ENCODE results near the gene KYAT1. TPM values are rescaled to one million over a fixed set of nuclear protein-coding genes. Genes with fewer than 3 reads are reported as not detected.
"Not testable (repeated sequence)": the region's sequence is repeated elsewhere in the genome, so short reads cannot be mapped to it uniquely, and the experiment has no call there.

KYAT1 gene
- total RNA-seq, 1 experiment from 2014 or later: 7.8 TPM

DNA sequence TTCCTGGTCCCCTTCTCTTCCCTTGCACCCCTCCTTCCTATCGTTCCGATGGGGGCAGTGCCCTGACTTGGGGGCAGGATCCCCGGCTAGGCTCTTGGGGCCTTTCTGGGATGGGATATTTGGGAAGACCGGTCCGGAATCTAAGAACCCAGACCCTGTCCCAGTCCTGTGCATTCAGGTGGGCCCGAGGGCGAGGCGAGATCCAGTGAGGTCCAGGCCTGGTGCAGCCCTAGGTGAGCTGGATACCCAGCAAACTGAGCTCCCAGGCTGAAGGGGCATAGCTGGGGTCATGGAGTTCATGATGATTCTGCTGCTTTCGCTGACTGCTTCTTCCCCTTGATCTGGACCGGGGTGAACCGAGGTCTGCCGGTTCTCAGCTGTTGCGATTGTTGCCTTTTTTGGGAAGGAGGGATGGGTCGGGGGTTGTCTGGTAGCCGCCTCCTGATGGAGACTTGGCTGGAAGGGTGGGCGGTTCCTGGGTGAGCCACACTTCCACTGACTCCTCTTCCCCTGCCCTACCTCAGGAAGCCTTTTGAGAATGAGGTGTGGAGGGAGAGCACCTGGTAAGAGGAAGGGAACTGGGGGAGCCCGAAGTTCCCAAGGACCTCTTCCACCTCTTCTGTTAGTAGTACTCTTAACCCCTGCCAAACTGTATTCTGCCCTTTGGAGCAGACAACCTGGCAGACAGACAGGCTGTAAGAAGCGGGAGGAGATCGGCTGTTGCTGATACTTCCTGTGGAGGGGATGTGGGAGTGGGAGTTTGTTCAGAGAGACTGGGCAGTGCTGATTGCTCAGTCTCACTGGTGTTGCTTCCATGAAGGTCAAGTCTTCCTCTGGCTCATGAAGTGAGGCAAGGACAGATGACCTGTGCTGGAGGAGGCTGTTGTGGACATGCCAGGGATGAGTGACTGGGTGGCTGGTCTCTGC, 1.2 kb upstream of the KYAT1 start:
- Mint-ChIP-seq H3K27me3 (ENCODE audit: insufficient read depth, unreplicated experiment) (no peaks in the 10 kb centered on the region), H3K9me3 (ENCODE audit: unreplicated experiment) (no peaks in the 10 kb centered on the region), H3K36me3 (ENCODE audit: insufficient read depth, unreplicated experiment) (peaks cover 28% of the 10 kb centered on the region), H3K27ac (ENCODE audit: unreplicated experiment) (peak overlapping the region; percentile 96), H3K4me1 (ENCODE audit: low read depth, unreplicated experiment) (peaks cover 6% of the 10 kb centered on the region), H3K4me3 (ENCODE audit: unreplicated experiment) (peak overlapping the region; percentile 97)
- H3K4me3 ChIP-seq (ENCODE audit: low read depth, low read length): peak overlapping the region; percentile 69
- peaks cover 2% of the 10 kb centered on the region; the same call in 1 of the 2 replicates for H3K36me3 ChIP-seq (ENCODE audit: control insufficient read depth, insufficient read depth, low read length)
- H3K4me1 ChIP-seq: peaks cover 10% of the 10 kb centered on the region
- no peaks in the 10 kb centered on the region for H3K27me3 ChIP-seq (replicated peaks; ENCODE audit: control insufficient read depth, insufficient read depth, low read length)
- DNase-seq: no peak
- POLR2A ChIA-PET: interaction anchor here (0.6 kb wide), 1 partner anchor 57 kb away, joined by 4 read pairs; no protein-coding TSS in a partner anchor
- TSS peak; percentile 28 for BruUV-seq (replicated peaks)
- TF ChIP-seq, protein P1, sequence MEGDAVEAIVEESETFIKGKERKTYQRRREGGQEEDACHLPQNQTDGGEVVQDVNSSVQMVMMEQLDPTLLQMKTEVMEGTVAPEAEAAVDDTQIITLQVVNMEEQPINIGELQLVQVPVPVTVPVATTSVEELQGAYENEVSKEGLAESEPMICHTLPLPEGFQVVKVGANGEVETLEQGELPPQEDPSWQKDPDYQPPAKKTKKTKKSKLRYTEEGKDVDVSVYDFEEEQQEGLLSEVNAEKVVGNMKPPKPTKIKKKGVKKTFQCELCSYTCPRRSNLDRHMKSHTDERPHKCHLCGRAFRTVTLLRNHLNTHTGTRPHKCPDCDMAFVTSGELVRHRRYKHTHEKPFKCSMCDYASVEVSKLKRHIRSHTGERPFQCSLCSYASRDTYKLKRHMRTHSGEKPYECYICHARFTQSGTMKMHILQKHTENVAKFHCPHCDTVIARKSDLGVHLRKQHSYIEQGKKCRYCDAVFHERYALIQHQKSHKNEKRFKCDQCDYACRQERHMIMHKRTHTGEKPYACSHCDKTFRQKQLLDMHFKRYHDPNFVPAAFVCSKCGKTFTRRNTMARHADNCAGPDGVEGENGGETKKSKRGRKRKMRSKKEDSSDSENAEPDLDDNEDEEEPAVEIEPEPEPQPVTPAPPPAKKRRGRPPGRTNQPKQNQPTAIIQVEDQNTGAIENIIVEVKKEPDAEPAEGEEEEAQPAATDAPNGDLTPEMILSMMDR (IDR thresholded peaks at IDR 0.05; ENCODE audit: insufficient read depth in 1 of 2, low read depth in 1 of 2, low read length in 1 of 2, severe bottlenecking in 1 of 2, unreplicated experiment in 1 of 2): no peak
- H3K9me3 ChIP-seq: no peaks in the 10 kb centered on the region
- intact Hi-C loops (cut with micrococcal nuclease; ENCODE audit: unreplicated experiment): loop anchor here (5.0 kb wide), 1 partner anchor 66 kb away; the partner anchor contains the start of gene ENDOG
- CTCF ChIA-PET: interaction anchor here (1.0 kb wide), 1 partner anchor 65 kb away, joined by 3 read pairs; the partner anchor contains the start of gene ENDOG

DNA sequence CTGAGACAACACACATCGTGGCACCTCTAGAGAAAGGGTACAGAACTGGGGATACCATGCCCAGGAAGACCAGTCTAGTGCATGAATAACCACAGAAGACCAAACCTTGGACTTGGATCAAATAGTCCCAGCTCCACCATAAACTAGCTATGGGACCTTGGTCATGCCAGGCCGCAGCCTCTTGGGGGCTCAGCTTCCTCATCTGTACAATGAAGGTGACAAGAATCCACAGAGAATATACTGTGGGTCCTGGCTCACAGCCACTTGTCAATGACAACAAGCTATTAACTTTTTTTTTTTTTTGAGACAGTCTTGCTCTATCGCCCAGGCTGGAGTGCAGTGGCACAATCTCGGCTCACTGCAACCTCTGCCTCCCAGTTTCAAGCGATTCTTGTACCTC, 3.9 kb downstream of the KYAT1 start:
- H3K27me3 ChIP-seq (replicated peaks; ENCODE audit: control insufficient read depth, insufficient read depth, low read length): no peaks in the 10 kb centered on the region
- no peaks in the 10 kb centered on the region for H3K9me3 ChIP-seq
- Mint-ChIP-seq H3K4me3 (ENCODE audit: unreplicated experiment) (no peak overlapping the region), H3K9me3 (ENCODE audit: unreplicated experiment) (no peaks in the 10 kb centered on the region), H3K4me1 (ENCODE audit: low read depth, unreplicated experiment) (peaks cover 6% of the 10 kb centered on the region), H3K36me3 (ENCODE audit: insufficient read depth, unreplicated experiment) (peaks cover 25% of the 10 kb centered on the region), H3K27me3 (ENCODE audit: insufficient read depth, unreplicated experiment) (no peaks in the 10 kb centered on the region), H3K27ac (ENCODE audit: unreplicated experiment) (no peak overlapping the region)
- DNase-seq: no peak
- intact Hi-C loops (cut with micrococcal nuclease; ENCODE audit: unreplicated experiment): no loop called here
- H3K4me1 ChIP-seq: peaks cover 31% of the 10 kb centered on the region
- BruUV-seq (replicated peaks): no TSS peak
- POLR2A ChIA-PET: interaction anchor here (0.6 kb wide), 1 partner anchor 32 kb away, joined by 3 read pairs; no protein-coding TSS in a partner anchor
- no peaks in the 10 kb centered on the region for H3K36me3 ChIP-seq (ENCODE audit: control insufficient read depth, insufficient read depth, low read length)
- H3K4me3 ChIP-seq (ENCODE audit: low read depth, low read length): no peak overlapping the region
- TF ChIP-seq, protein P1 (IDR thresholded peaks at IDR 0.05; ENCODE audit: insufficient read depth in 1 of 2, low read depth in 1 of 2, low read length in 1 of 2, severe bottlenecking in 1 of 2, unreplicated experiment in 1 of 2): no peak
- CTCF ChIA-PET: interaction anchor here (0.7 to 1.1 kb wide), 6 partner anchors 16 to 180 kb away, joined by 3 to 5 read pairs (median 4); no protein-coding TSS in a partner anchor

DNA sequence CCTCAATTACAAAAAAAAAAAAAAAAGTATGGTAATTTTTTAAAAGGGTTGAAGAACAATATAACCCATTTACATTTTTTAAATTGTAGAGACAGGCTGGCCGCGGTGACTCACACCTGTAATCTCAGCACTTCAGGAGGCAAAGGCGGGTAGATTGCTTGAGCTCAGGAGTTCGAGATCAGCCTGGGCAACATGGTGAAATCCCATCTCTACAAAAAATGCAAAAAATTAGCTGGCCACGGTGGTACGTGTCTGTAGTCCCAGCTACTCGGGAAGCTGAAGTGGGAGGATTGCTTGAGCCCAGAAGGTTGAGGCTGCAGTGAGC, 10.8 kb downstream of the KYAT1 start:
- POLR2A ChIA-PET: interaction anchor here (0.7 kb wide), 1 partner anchor 164 kb away, joined by 5 read pairs; no protein-coding TSS in a partner anchor
- H3K4me1 Mint-ChIP-seq (ENCODE audit: low read depth, unreplicated experiment); H3K36me3 ChIP-seq (ENCODE audit: control insufficient read depth, insufficient read depth, low read length); intact Hi-C loops (cut with micrococcal nuclease; ENCODE audit: unreplicated experiment); H3K4me3 Mint-ChIP-seq (ENCODE audit: unreplicated experiment); H3K9me3 ChIP-seq; H3K9me3 Mint-ChIP-seq (ENCODE audit: unreplicated experiment); H3K27me3 Mint-ChIP-seq (ENCODE audit: insufficient read depth, unreplicated experiment); H3K27ac Mint-ChIP-seq (ENCODE audit: unreplicated experiment); H3K4me3 ChIP-seq (ENCODE audit: low read depth, low read length); DNase-seq; H3K27me3 ChIP-seq (replicated peaks; ENCODE audit: control insufficient read depth, insufficient read depth, low read length); CTCF ChIA-PET; BruUV-seq (replicated peaks); H3K36me3 Mint-ChIP-seq (ENCODE audit: insufficient read depth, unreplicated experiment): not testable (repeated sequence)
- peaks cover 13% of the 10 kb centered on the region for H3K4me1 ChIP-seq

All from Caco-2 (cell line).